Natural killer cell (primary cell): ENCODE data around the gene FOXD4L1. TPM values are rescaled to one million over a fixed set of nuclear protein-coding genes. Genes with fewer than 3 reads are reported as not detected.
"Not testable (repeated sequence)": the region's sequence is repeated elsewhere in the genome, so short reads cannot be mapped to it uniquely, and the experiment has no call there.

Source experiments
- ATAC-seq, 3 donors: fragments of 150-1000 bp in 2 of 3; fragments of 200-7000 bp in 1 of 3; cut with Tn5 transposase; 1 replicate in 1 of 3; 2 replicates in 2 of 3; pipeline ENCODE4 v1.10.0; 2021; ENCODE audit warnings: mild to moderate bottlenecking in 2 of 3, moderate library complexity in 2 of 3
- DNase-seq, 2 donors: peaks; one replicate each; pipeline versions ENCODE4 v3.0.0 to v3.0.0-alpha.2; 2013 to 2021; ENCODE audit warnings: mixed read lengths in 1 of 2
- H3K27ac ChIP-seq: one replicate; pipeline ENCODE4 v1.5.1; 2013; ENCODE audit warnings: mild to moderate bottlenecking, low read length
- H3K27me3 ChIP-seq: one replicate; pipeline ENCODE4 v1.6.1; 2013; ENCODE audit warnings: low read length; ENCODE audit not compliant: control insufficient read depth, insufficient read depth
- H3K36me3 ChIP-seq: one replicate; pipeline ENCODE4 v1.6.1; 2013; ENCODE audit warnings: low read length; ENCODE audit not compliant: control insufficient read depth, insufficient read depth
- H3K4me1 ChIP-seq: one replicate; pipeline ENCODE4 v1.6.1; 2013; ENCODE audit warnings: low read length; ENCODE audit not compliant: control insufficient read depth, insufficient read depth
- H3K4me3 ChIP-seq: one replicate; pipeline ENCODE4 v1.5.1; 2013; ENCODE audit warnings: low read length
- H3K9me3 ChIP-seq: one replicate; pipeline ENCODE4 v1.6.1; 2013; ENCODE audit warnings: low read length; ENCODE audit not compliant: control insufficient read depth, insufficient read depth
- H3K27ac Mint-ChIP-seq, 2 donors: one replicate each; pipeline ENCODE4 v1.8.0; 2022; ENCODE audit warnings: mild to moderate bottlenecking in 2 of 2, mixed read lengths in 2 of 2, moderate library complexity in 1 of 2
- H3K27me3 Mint-ChIP-seq, 2 donors: one replicate each; pipeline ENCODE4 v1.8.0; 2022; ENCODE audit warnings: low read depth in 2 of 2, mixed read lengths in 2 of 2
- H3K36me3 Mint-ChIP-seq: one replicate; pipeline ENCODE4 v1.8.0; 2022; ENCODE audit warnings: mixed read lengths
- H3K4me1 Mint-ChIP-seq, 2 donors: one replicate each; pipeline ENCODE4 v1.8.0; 2022; ENCODE audit warnings: mixed read lengths in 2 of 2
- H3K4me3 Mint-ChIP-seq: one replicate; pipeline ENCODE4 v1.8.0; 2022; ENCODE audit warnings: mild to moderate bottlenecking, moderate library complexity, mixed read lengths
- H3K9me3 Mint-ChIP-seq, 2 donors: one replicate each; pipeline ENCODE4 v1.8.0; 2022; ENCODE audit warnings: mixed read lengths in 2 of 2
- WGBS: methylation state at CpG from one replicate; pipeline ENCODE4 v1.1.7; 2013; ENCODE audit warnings: missing lambda C conversion rate; ENCODE audit not compliant: insufficient coverage; 5-methylcytosine and 5-hydroxymethylcytosine counted together
- intact Hi-C: fragments of 100-400 bp; cut with micrococcal nuclease; formaldehyde crosslinking; loops from one replicate; pipeline ENCODE4 v1.14.2; 2022
- total RNA-seq, 4 donors: library from RNA; stranded (reverse); fragments of 120-200 nt in 1 of 4; gene quantifications; one replicate each; pipeline versions ENCODE4 v1.2.3 to v1.2.4, GENCODE V29; 2013 to 2022

The FOXD4L1 gene
- total RNA-seq, 3 donors from 2014 or later (not counting 1 experiment from before 2014, with no cell fraction given): not detected

GRCh38 chr2:113528904-113529303, 30.4 kb downstream of the FOXD4L1 start:
- H3K4me1 ChIP-seq, DNase-seq, H3K9me3 ChIP-seq, H3K27ac ChIP-seq, H3K36me3 ChIP-seq, H3K27me3 ChIP-seq, H3K36me3 Mint-ChIP-seq, H3K27me3 Mint-ChIP-seq, H3K27ac Mint-ChIP-seq, H3K9me3 Mint-ChIP-seq, ATAC-seq, H3K4me3 ChIP-seq, H3K4me1 Mint-ChIP-seq, intact Hi-C loops, H3K4me3 Mint-ChIP-seq: not testable (repeated sequence)
- whole genome bisulfite sequencing: no CpG with 5 or more reads among the region's 3 CpGs

DNA sequence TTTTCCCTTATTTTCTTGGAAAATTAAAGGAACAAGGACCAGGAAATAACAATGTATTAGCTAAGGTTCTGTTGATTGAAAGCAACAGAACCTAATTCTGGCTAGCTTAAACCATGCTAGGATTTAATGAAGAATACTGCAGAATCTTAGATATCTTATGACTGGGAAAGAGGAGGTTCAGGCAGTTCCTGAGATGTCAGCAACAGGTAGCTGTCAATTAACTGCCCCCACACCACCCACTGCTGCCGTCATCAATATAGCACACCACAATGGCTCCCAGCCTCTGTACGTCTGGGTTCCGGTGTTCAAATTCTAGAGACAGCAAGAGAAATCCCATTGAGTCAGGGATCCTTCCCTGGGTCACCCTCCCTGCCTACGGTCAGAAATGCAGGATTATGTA, 34.5 kb downstream of the FOXD4L1 start:
- H3K4me1 ChIP-seq, H3K27me3 ChIP-seq, H3K4me3 Mint-ChIP-seq, H3K27me3 Mint-ChIP-seq, DNase-seq, H3K9me3 Mint-ChIP-seq, H3K36me3 Mint-ChIP-seq, H3K27ac Mint-ChIP-seq, H3K36me3 ChIP-seq, H3K9me3 ChIP-seq, H3K27ac ChIP-seq, intact Hi-C loops, ATAC-seq, H3K4me3 ChIP-seq, H3K4me1 Mint-ChIP-seq: not testable (repeated sequence)
- no CpG with 5 or more reads among the region's 4 CpGs for WGBS

- ATAC-seq, H3K36me3 ChIP-seq, intact Hi-C loops, H3K9me3 Mint-ChIP-seq, H3K9me3 ChIP-seq, DNase-seq, H3K4me1 ChIP-seq, H3K4me1 Mint-ChIP-seq, H3K4me3 ChIP-seq, H3K27ac ChIP-seq, H3K4me3 Mint-ChIP-seq, H3K27ac Mint-ChIP-seq, H3K36me3 Mint-ChIP-seq, H3K27me3 ChIP-seq: not testable (repeated sequence)
- peaks cover 0 to 10% of the 10 kb centered on the region in 2 donors for H3K27me3 Mint-ChIP-seq
- WGBS: 95% methylated on average over 4 of the region's 6 CpGs
These were observed 38.1 kb downstream of the FOXD4L1 start for GRCh38 chr2:113536573-113536972.

- H3K4me1 Mint-ChIP-seq, H3K36me3 Mint-ChIP-seq, H3K9me3 Mint-ChIP-seq, H3K4me1 ChIP-seq, H3K27ac Mint-ChIP-seq, H3K27ac ChIP-seq, H3K27me3 ChIP-seq, H3K9me3 ChIP-seq, H3K4me3 ChIP-seq, DNase-seq, intact Hi-C loops, H3K36me3 ChIP-seq: not testable (repeated sequence)
- Mint-ChIP-seq H3K27me3 (peaks cover 0 to 12% of the 10 kb centered on the region in 2 donors), H3K4me3 (peak overlapping the region; percentile 79)
- ATAC-seq: peak in 2 of 3 donors; percentile 11 to 31
- no CpG with 5 or more reads among the region's 5 CpGs for WGBS
These were observed 42.4 kb downstream of the FOXD4L1 start for GRCh38 chr2:113540834-113541203.

DNA sequence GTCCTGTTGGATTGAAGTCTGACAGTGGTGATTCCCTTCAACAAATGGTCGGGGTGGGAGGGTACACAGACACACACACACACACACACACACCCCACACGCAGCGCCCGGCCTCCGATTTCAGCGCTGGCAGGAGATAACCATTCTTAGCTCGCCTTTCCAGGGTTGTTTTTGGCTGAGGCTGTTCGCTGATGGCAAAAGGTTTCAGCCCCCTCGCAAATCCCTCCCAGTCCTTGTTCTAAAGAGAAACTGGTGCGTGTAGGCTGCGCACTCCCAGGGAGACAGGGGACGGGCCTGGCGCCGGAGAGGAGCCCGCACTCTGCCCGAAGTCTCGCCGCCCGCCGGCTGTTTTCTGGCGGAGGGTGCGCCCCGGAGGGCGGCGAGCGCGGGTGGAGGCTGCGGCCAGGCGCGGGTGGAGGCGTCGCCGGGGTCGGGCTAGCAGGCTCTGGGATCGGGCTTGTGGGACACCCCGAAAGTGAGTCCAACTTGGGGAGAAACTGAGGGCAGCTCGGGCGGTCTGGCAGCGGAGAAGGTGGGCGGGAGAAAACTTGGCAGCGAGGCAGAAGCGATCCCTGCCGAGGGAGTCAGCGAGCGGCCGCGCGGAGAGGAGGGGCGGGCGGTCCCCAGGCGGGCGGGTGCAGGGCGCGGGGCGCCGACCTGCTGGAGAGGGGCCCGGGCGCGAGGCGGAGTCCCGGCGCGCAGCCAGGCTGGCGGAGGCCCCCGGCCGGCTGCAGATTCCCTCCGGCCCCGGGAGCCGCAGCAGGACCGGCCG, 42.9 kb downstream of the FOXD4L1 start:
- DNase-seq: peak; percentile 16 to 29
- Mint-ChIP-seq H3K4me3 (peak overlapping the region; percentile 79), H3K27me3 (peaks cover 0 to 12% of the 10 kb centered on the region in 2 donors)
- H3K9me3 Mint-ChIP-seq, H3K36me3 Mint-ChIP-seq, H3K4me3 ChIP-seq, H3K27me3 ChIP-seq, H3K4me1 Mint-ChIP-seq, intact Hi-C loops, H3K36me3 ChIP-seq, H3K27ac Mint-ChIP-seq, H3K9me3 ChIP-seq, H3K4me1 ChIP-seq, H3K27ac ChIP-seq: not testable (repeated sequence)
- ATAC-seq: peak; percentile 53 to 72 (median 65)
- under 1% methylated on average over 64 of the region's 71 CpGs for whole genome bisulfite sequencing

DNA sequence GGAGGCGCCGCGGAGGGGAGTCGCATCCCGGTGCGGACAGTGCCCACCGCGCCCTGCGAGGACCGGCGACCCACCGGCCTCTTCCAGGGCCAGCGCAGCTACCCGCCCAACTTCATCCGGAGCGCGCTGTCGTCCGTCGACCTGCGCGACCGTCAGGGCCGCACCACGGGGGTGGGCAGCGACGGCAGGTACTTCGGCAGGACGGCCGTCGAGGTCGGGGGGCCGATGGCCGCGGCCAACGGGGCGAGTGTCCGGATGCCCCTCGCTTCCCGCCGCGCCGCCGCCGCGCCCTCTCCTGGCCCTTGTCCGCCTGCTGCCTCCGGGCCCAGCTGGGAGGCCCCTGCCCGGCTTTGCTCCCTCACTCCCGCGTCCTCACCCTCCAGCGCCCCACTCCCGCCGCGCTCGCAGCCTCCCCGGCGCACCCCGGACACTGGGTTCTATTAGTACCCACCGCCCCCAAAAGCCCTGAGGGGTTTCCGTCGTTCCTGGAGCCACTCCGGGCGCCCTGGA, 43.6 kb downstream of the FOXD4L1 start:
- H3K4me1 Mint-ChIP-seq, H3K9me3 ChIP-seq, H3K27ac ChIP-seq, H3K27me3 ChIP-seq, H3K9me3 Mint-ChIP-seq, H3K4me1 ChIP-seq, intact Hi-C loops, H3K36me3 Mint-ChIP-seq, H3K27ac Mint-ChIP-seq, H3K36me3 ChIP-seq, H3K4me3 ChIP-seq: not testable (repeated sequence)
- Mint-ChIP-seq H3K4me3 (peak overlapping the region; percentile 90), H3K27me3 (peaks cover 0 to 12% of the 10 kb centered on the region in 2 donors)
- DNase-seq (peak in 1 of 2 donors; percentile 3), ATAC-seq (peak in 2 of 3 donors; percentile 24 to 53)
- WGBS: 2% methylated on average over 60 of the region's 64 CpGs

GRCh38 chr2:113542529-113542928, 44.1 kb downstream of the FOXD4L1 start:
- H3K27ac ChIP-seq, H3K36me3 ChIP-seq, ATAC-seq, H3K4me3 ChIP-seq, H3K9me3 Mint-ChIP-seq, intact Hi-C loops, H3K27ac Mint-ChIP-seq, H3K36me3 Mint-ChIP-seq, DNase-seq, H3K9me3 ChIP-seq, H3K4me1 Mint-ChIP-seq, H3K4me1 ChIP-seq, H3K27me3 ChIP-seq: not testable (repeated sequence)
- H3K4me3 Mint-ChIP-seq: peak overlapping the region; percentile 90
- no CpG with 5 or more reads among the region's 9 CpGs for WGBS
- peaks cover 0 to 12% of the 10 kb centered on the region in 2 donors for H3K27me3 Mint-ChIP-seq
